GM19455 (cell line): ENCODE results near the gene ARHGAP15.
A peak's percentile ranks its signal among the peaks of the same experiment; 100 is the strongest.

Experiments used
- ATAC-seq: cut with Tn5 transposase; IDR thresholded peaks from one replicate; pipeline ENCODE4 v1.9.1; 2021; ENCODE audit not compliant: unreplicated experiment

Gene ARHGAP15

GRCh38 chr2:143259368-143259958 is 130.2 kb downstream of the ARHGAP15 start:
- ATAC-seq, result peak; percentile 54

GRCh38 chr2:143261986-143262385 is 132.8 kb downstream of the ARHGAP15 start:
- no peak for ATAC-seq

- ATAC-seq, result no peak
Observed at GRCh38 chr2:143262389-143262788, 133.2 kb downstream of the ARHGAP15 start.

- no peak for ATAC-seq
Observed at GRCh38 chr2:143263066-143263625, 133.9 kb downstream of the ARHGAP15 start.

GRCh38 chr2:143264851-143265250 is 135.6 kb downstream of the ARHGAP15 start:
- no peak for ATAC-seq

- no peak for ATAC-seq
Observed at GRCh38 chr2:143279672-143280071, 150.5 kb downstream of the ARHGAP15 start.

- no peak for ATAC-seq
Observed at GRCh38 chr2:143280097-143280757, 151.0 kb downstream of the ARHGAP15 start.

GRCh38 chr2:143282684-143283083 is 153.5 kb downstream of the ARHGAP15 start:
- ATAC-seq, result no peak

GRCh38 chr2:143284087-143284675 is 155.0 kb downstream of the ARHGAP15 start:
- ATAC-seq, result peak; percentile 69

- no peak for ATAC-seq
Observed at GRCh38 chr2:143289025-143289424, 159.8 kb downstream of the ARHGAP15 start.

- no peak for ATAC-seq
Observed at GRCh38 chr2:143290221-143290620, 161.0 kb downstream of the ARHGAP15 start.

GRCh38 chr2:143294068-143294467 is 164.8 kb downstream of the ARHGAP15 start:
- no peak for ATAC-seq

GRCh38 chr2:143296089-143296488 is 166.9 kb downstream of the ARHGAP15 start:
- ATAC-seq, result no peak

GRCh38 chr2:143297182-143297581 is 168.0 kb downstream of the ARHGAP15 start:
- ATAC-seq, result no peak

GRCh38 chr2:143300536-143300935 is 171.3 kb downstream of the ARHGAP15 start:
- no peak for ATAC-seq

GRCh38 chr2:143311426-143311825 is 182.2 kb downstream of the ARHGAP15 start:
- no peak for ATAC-seq

- no peak for ATAC-seq
Observed at GRCh38 chr2:143312441-143312840, 183.2 kb downstream of the ARHGAP15 start.

- ATAC-seq, result no peak
Observed at GRCh38 chr2:143313861-143314260, 184.6 kb downstream of the ARHGAP15 start.

- no peak for ATAC-seq
Observed at GRCh38 chr2:143321994-143322393, 192.8 kb downstream of the ARHGAP15 start.

- ATAC-seq, result no peak
Observed at GRCh38 chr2:143329288-143329687, 200.1 kb downstream of the ARHGAP15 start.

- no peak for ATAC-seq
Observed at GRCh38 chr2:143333168-143333791, 204.1 kb downstream of the ARHGAP15 start.

- ATAC-seq, result no peak
Observed at GRCh38 chr2:143333847-143334246, 204.6 kb downstream of the ARHGAP15 start.
